ENCODE results near the gene STON2.

The STON2 gene

GRCh38 chr14:81342850-81343580, 57.1 kb downstream of the STON2 start:
- Histone ChIP-seq H3K4me3 (ENCODE audit: low read depth, low read length) (no peak overlapping the region), H3K27me3 (no peaks in the 10 kb centered on the region), H3K4me1 (no peaks in the 10 kb centered on the region), H3K9me3 (no peaks in the 10 kb centered on the region), H3K36me3 (no peaks in the 10 kb centered on the region)
- TF ChIP-seq CTCF (IDR thresholded peaks at IDR 0.05; ENCODE audit: low read depth, low read length) = no peak
- no peak for DNase-seq

GRCh38 chr14:81341781-81342180, 58.3 kb downstream of the STON2 start:
- TF ChIP-seq CTCF (IDR thresholded peaks at IDR 0.05; ENCODE audit: low read depth, low read length) = no peak
- Histone ChIP-seq H3K9me3 (no peaks in the 10 kb centered on the region), H3K4me3 (ENCODE audit: low read depth, low read length) (no peak overlapping the region), H3K4me1 (no peaks in the 10 kb centered on the region), H3K36me3 (no peaks in the 10 kb centered on the region; the same call in 1 of the 2 replicates), H3K27me3 (no peaks in the 10 kb centered on the region)
- no peak for DNase-seq

- Histone ChIP-seq H3K27me3 (no peaks in the 10 kb centered on the region), H3K4me3 (ENCODE audit: low read depth, low read length) (no peak overlapping the region), H3K9me3 (no peaks in the 10 kb centered on the region), H3K36me3 (no peaks in the 10 kb centered on the region; the same call in 1 of the 2 replicates), H3K4me1 (no peaks in the 10 kb centered on the region)
- DNase-seq = no peak
- TF ChIP-seq CTCF (IDR thresholded peaks at IDR 0.05; ENCODE audit: low read depth, low read length) = no peak
Measured at GRCh38 chr14:81341370-81341769, 58.8 kb downstream of the STON2 start.

GRCh38 chr14:81340201-81340600, 59.9 kb downstream of the STON2 start:
- H3K4me1 ChIP-seq = no peaks in the 10 kb centered on the region
- DNase-seq = no peak
- no peaks in the 10 kb centered on the region; the same call in 1 of the 2 replicates for H3K36me3 ChIP-seq
- H3K27me3 ChIP-seq = no peaks in the 10 kb centered on the region
- no peaks in the 10 kb centered on the region for H3K9me3 ChIP-seq
- no peak overlapping the region for H3K4me3 ChIP-seq (ENCODE audit: low read depth, low read length)
- TF ChIP-seq CTCF (IDR thresholded peaks at IDR 0.05; ENCODE audit: low read depth, low read length) = no peak

GRCh38 chr14:81337073-81337472, 63.1 kb downstream of the STON2 start:
- no peaks in the 10 kb centered on the region; the same call in 1 of the 2 replicates for H3K36me3 ChIP-seq
- no peaks in the 10 kb centered on the region for H3K9me3 ChIP-seq
- no peak for DNase-seq
- H3K27me3 ChIP-seq = no peaks in the 10 kb centered on the region
- H3K4me3 ChIP-seq (ENCODE audit: low read depth, low read length) = no peak overlapping the region
- no peaks in the 10 kb centered on the region for H3K4me1 ChIP-seq
- no peak for TF ChIP-seq CTCF (IDR thresholded peaks at IDR 0.05; ENCODE audit: low read depth, low read length)

- no peaks in the 10 kb centered on the region for H3K9me3 ChIP-seq
- H3K27me3 ChIP-seq = no peaks in the 10 kb centered on the region
- no peak overlapping the region for H3K4me3 ChIP-seq (ENCODE audit: low read depth, low read length)
- no peaks in the 10 kb centered on the region for H3K4me1 ChIP-seq
- H3K36me3 ChIP-seq = no peaks in the 10 kb centered on the region; the same call in 1 of the 2 replicates
- TF ChIP-seq CTCF (IDR thresholded peaks at IDR 0.05; ENCODE audit: low read depth, low read length) = no peak
- no peak for DNase-seq
Measured at GRCh38 chr14:81336009-81336408, 64.1 kb downstream of the STON2 start.

Data from BE2C (cell line).